Activated T-cell treated with anti-CD3 and anti-CD28 coated beads, Interleukin-2, amount 50 U/mL, for 24 hours (primary cell): Measurements from ENCODE around the gene PPARA.

Experiments
- DNase-seq: peaks from one replicate; pipeline ENCODE4 v3.0.0-alpha.2; 2020
- H3K27ac Mint-ChIP-seq: 2 replicates; pipeline ENCODE4 v1.8.0; 2020; ENCODE audit warnings: mild to moderate bottlenecking, mixed read lengths
- H3K27me3 Mint-ChIP-seq: 2 replicates; pipeline ENCODE4 v1.8.0; 2020; ENCODE audit warnings: mixed read lengths
- H3K36me3 Mint-ChIP-seq: 2 replicates; pipeline ENCODE4 v1.8.0; 2020; ENCODE audit warnings: low read depth, mixed read lengths
- H3K4me1 Mint-ChIP-seq: 2 replicates; pipeline ENCODE4 v1.8.0; 2020; ENCODE audit warnings: low read depth, mixed read lengths
- H3K4me3 Mint-ChIP-seq: 2 replicates; pipeline ENCODE4 v1.8.0; 2020; ENCODE audit warnings: mild to moderate bottlenecking, moderate library complexity, mixed read lengths
- H3K9me3 Mint-ChIP-seq: 2 replicates; pipeline ENCODE4 v1.8.0; 2020; ENCODE audit warnings: mixed read lengths

The PPARA gene

DNA sequence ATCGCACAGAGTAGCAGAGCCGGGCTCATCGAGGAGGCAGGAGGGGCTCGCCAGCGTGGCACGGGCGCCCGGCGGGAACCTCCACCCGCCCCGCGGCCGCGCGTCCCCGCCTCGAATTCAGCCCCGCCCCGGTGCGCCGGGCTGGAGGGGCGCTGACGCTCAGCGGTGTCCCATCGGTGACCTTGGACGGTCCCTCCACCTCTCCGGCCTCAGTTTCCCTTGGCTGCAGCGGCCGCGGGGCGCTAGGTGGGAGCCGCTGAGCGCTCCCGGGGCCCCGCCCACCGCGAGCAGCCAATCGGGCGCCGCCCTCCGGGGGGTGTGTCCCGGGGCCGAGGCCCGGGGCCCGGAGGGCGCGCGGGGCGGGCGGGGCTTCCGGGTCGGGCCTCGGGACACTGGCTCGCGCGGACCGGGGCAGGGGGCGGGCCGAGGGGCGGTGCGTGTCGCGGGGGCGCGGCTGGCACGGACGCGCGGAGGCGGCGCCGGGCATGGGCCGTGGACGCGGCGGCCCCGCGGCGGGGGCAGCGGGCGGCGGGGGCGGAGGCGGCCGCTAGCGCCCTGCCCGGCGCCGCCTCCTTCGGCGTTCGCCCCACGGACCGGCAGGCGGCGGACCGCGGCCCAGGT lies at the start of gene PPARA:
TSS of gene PPARA (plus strand) at position 493 of the 621 bp plus-strand sequence. CDS start 47,858 bp downstream, outside the sequence.
- peaks cover 20% of the 10 kb centered on the region for H3K4me1 Mint-ChIP-seq
- peaks cover 17% of the 10 kb centered on the region for H3K27me3 Mint-ChIP-seq

GRCh38 chr22:46102159-46102558 lies 48.2 kb upstream of the PPARA start:
- Mint-ChIP-seq H3K4me1 (no peaks in the 10 kb centered on the region), H3K4me3 (no peak overlapping the region), H3K27ac (no peak overlapping the region), H3K27me3 (no peaks in the 10 kb centered on the region), H3K36me3 (peaks cover 2% of the 10 kb centered on the region), H3K9me3 (no peaks in the 10 kb centered on the region)
- DNase-seq, result no peak

More for the DNA sequence above, at the start of gene PPARA:
- DNase-seq, result peak; percentile 92
- Mint-ChIP-seq H3K36me3 (peaks cover 13% of the 10 kb centered on the region), H3K27ac (peak within 1 kb of the TSS; percentile 74), H3K4me3 (peak within 1 kb of the TSS; percentile 80), H3K9me3 (no peaks in the 10 kb centered on the region)

DNA sequence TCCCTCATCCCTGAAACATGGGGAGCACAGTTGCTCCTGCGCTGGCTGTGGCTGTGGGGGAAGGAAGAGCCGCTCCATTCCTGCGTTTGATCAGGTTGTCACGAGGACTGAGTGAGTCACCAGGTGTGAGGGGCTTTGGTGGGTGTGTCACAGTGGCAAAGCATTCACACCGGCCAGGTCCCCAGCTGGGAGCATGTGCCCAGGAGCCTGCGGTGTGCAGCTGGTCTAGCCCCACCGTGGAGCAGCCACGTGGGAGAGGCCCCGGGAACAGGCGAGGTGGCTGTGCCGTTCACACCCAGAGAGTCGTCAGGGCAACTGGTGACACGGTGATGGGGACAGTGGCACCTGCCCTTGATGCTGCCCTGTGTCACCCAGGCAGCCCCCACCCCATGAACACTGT lies 47.6 kb upstream of the PPARA start:
- Mint-ChIP-seq H3K27ac (no peak overlapping the region), H3K36me3 (peaks cover 2% of the 10 kb centered on the region)

GRCh38 chr22:46103181-46103580 lies 47.1 kb upstream of the PPARA start:
- Mint-ChIP-seq H3K27me3 (no peaks in the 10 kb centered on the region), H3K9me3 (no peaks in the 10 kb centered on the region), H3K27ac (no peak overlapping the region), H3K36me3 (peaks cover 2% of the 10 kb centered on the region), H3K4me3 (no peak overlapping the region), H3K4me1 (no peaks in the 10 kb centered on the region)
- DNase-seq, result no peak

More for the DNA sequence above, 47.6 kb upstream of the PPARA start:
- H3K4me1 Mint-ChIP-seq, result no peaks in the 10 kb centered on the region
- DNase-seq, result no peak
- no peaks in the 10 kb centered on the region for H3K27me3 Mint-ChIP-seq
- H3K9me3 Mint-ChIP-seq, result no peaks in the 10 kb centered on the region
- no peak overlapping the region for H3K4me3 Mint-ChIP-seq

DNA sequence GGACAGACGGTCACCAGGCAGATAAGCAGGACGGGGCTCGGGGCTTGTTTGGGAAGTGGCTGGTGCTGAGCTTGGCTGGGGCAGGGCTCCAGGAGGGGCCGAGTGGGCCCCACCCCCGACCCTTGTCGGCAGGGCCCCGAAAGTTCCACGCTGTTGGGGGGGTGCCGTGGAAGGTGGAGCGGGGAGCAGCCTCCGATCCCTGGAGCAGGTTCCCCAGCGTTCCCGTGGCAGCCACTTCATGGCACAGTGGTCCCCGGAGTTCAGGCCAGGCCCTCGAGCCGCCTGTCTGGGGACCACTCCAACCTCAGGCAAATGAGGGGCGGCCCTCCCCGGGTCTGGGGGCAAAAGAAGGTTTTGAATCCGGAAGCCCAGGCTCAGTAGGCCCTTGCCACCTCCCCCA lies 46.7 kb upstream of the PPARA start:
- H3K9me3 Mint-ChIP-seq, result no peaks in the 10 kb centered on the region
- no peak for DNase-seq
- no peaks in the 10 kb centered on the region for H3K36me3 Mint-ChIP-seq
- H3K27ac Mint-ChIP-seq, result no peak overlapping the region
- H3K4me1 Mint-ChIP-seq, result no peaks in the 10 kb centered on the region
- no peaks in the 10 kb centered on the region for H3K27me3 Mint-ChIP-seq
- H3K4me3 Mint-ChIP-seq, result no peak overlapping the region

- no peak overlapping the region for H3K4me3 Mint-ChIP-seq
- H3K27me3 Mint-ChIP-seq, result no peaks in the 10 kb centered on the region
- H3K4me1 Mint-ChIP-seq, result no peaks in the 10 kb centered on the region
- no peak for DNase-seq
- H3K9me3 Mint-ChIP-seq, result no peaks in the 10 kb centered on the region
- H3K36me3 Mint-ChIP-seq, result no peaks in the 10 kb centered on the region
- H3K27ac Mint-ChIP-seq, result no peak overlapping the region
These were observed 46.0 kb upstream of the PPARA start for GRCh38 chr22:46104170-46104880.

GRCh38 chr22:46104881-46105493 lies 45.3 kb upstream of the PPARA start:
- no peaks in the 10 kb centered on the region for H3K4me1 Mint-ChIP-seq
- H3K9me3 Mint-ChIP-seq, result no peaks in the 10 kb centered on the region
- H3K36me3 Mint-ChIP-seq, result no peaks in the 10 kb centered on the region
- no peak overlapping the region for H3K4me3 Mint-ChIP-seq
- no peak overlapping the region for H3K27ac Mint-ChIP-seq
- DNase-seq, result no peak
- no peaks in the 10 kb centered on the region for H3K27me3 Mint-ChIP-seq

- H3K27ac Mint-ChIP-seq, result no peak overlapping the region
- DNase-seq, result no peak
- H3K36me3 Mint-ChIP-seq, result no peaks in the 10 kb centered on the region
These were observed 44.6 kb upstream of the PPARA start for GRCh38 chr22:46105494-46106278.

DNA sequence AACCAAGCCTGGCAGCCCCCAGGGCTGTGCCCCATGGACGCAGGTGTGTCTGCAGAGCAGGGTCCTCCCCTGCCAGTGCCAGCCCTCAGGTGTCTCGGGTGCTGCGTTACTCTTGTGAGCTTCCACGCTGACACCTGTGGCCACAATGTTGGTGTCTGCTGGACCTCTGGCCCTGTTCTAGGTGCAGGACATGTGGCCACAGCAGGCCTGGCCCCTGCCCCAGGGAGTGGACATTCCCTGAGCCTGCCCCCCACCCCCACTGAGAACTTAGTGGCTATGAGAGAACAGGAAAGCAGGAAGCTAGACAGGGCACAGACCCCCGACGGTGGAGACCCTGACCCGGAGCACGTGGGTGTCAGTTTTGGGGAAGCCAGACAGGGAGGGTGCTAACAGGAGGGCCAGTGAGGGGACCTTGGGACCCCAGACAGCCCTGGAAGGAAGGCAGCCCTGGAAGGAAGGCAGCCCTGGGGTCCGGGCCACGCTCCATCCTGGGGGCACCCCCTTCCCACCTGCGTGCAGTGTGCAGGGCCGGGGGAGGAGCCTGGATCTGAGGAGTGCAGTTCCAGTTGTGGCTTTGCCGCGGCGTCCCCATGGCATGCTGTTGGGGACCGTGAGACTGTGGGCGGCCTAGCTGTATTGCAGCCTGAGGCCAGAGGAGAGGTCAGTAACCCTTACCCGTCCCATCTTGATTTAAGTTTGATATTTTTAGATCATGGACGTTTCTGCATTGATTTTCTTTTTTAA lies 43.9 kb upstream of the PPARA start:
- Mint-ChIP-seq H3K4me3 (no peak overlapping the region), H3K9me3 (no peaks in the 10 kb centered on the region), H3K36me3 (no peaks in the 10 kb centered on the region), H3K27ac (no peak overlapping the region), H3K4me1 (no peaks in the 10 kb centered on the region), H3K27me3 (no peaks in the 10 kb centered on the region)
- no peak for DNase-seq

More at GRCh38 chr22:46105494-46106278, 44.6 kb upstream of the PPARA start:
- Mint-ChIP-seq H3K4me1 (no peaks in the 10 kb centered on the region), H3K27me3 (no peaks in the 10 kb centered on the region), H3K9me3 (no peaks in the 10 kb centered on the region), H3K4me3 (no peak overlapping the region)

DNA sequence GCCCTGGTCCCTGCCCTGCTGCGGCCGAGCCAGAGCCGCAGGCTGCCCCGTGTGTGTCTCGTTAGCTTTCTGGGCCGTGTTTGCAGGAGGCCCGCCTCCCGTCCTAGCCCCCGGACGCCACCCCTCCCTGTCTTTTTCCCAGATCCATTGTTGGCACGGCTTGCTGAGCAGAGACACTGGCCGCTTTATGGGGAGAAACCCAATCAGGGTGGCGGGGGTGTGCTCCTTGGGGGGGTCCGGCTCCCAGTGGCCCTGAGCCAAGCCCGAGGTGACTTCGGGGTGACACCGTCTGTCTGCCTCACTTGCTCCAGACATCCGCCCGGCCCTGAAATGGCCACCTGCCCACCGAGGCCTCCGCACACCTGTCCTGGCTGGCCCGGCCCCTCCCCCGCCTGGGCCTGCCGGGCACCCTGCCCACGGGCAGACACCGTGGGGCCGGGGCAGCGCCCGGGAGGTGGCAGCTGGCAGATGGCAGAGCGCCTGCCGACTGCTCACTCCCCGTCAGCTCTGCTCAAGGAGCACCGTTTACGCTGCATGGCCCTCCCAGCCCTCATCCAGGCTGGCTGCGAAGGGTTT lies 43.1 kb upstream of the PPARA start:
- no peak for DNase-seq
- no peak overlapping the region for H3K4me3 Mint-ChIP-seq
- H3K9me3 Mint-ChIP-seq, result no peaks in the 10 kb centered on the region
- no peaks in the 10 kb centered on the region for H3K27me3 Mint-ChIP-seq
- no peak overlapping the region for H3K27ac Mint-ChIP-seq
- no peaks in the 10 kb centered on the region for H3K4me1 Mint-ChIP-seq
- no peaks in the 10 kb centered on the region for H3K36me3 Mint-ChIP-seq

DNA sequence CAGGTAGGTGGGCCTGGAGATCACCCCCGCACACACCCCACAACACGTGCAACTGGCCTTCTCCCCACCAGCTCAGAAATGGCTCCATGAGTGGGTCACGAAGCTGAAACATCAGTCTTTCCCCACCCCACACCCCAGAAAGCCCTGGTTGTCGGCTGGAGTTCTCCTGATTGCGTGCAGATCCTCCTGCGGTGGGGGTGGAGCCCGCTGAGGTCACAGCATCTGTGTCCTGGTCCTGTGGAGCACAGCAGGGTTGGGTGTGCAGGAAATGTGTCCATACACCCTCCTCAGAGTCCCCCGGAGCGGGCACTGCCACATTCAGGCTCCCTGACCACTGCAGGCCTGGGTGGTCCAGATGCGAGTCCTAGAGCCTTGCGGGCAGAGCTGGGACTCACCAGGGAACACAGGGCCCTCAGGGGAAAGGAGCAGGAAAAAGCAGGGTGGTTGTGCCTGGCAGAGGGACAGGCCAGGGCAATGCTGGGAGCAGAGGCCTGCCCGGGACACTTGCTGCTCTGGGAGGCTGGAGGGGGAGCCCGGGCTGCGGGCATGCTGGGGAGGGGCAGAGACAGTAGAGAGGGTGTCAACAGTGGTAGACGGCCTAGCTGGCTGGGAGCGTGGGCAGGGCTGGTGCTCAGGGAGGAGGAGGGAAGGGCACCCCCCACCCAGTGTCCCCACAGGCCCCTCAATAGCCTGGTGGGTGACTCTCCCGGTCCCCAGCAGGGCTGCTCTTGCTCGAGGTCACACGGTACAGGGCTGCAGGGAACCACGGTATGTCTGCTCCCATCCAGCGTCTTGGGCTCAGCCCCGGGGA lies 42.4 kb upstream of the PPARA start:
- H3K36me3 Mint-ChIP-seq, result no peaks in the 10 kb centered on the region
- no peak overlapping the region for H3K27ac Mint-ChIP-seq
- H3K4me1 Mint-ChIP-seq, result no peaks in the 10 kb centered on the region
- no peaks in the 10 kb centered on the region for H3K9me3 Mint-ChIP-seq
- H3K27me3 Mint-ChIP-seq, result no peaks in the 10 kb centered on the region
- no peak overlapping the region for H3K4me3 Mint-ChIP-seq
- no peak for DNase-seq

- DNase-seq, result no peak
- Mint-ChIP-seq H3K9me3 (no peaks in the 10 kb centered on the region), H3K4me1 (no peaks in the 10 kb centered on the region), H3K4me3 (no peak overlapping the region), H3K27ac (no peak overlapping the region), H3K36me3 (no peaks in the 10 kb centered on the region), H3K27me3 (no peaks in the 10 kb centered on the region)
These were observed 41.5 kb upstream of the PPARA start for GRCh38 chr22:46108564-46109473.
